Stomach (tissue), 4 donors: ENCODE data around the gene ZFHX3.

Experiments used
- CTCF ChIP-seq, 7 experiments: fragments of 450-650 bp in 4 of 7; fragments of 200-600 bp in 3 of 7; sonication (generic) in 3 of 7; IDR thresholded peaks; one replicate each; pipeline ENCODE4 v1.5.1; 2016 to 2019; ENCODE audit warnings: antibody characterized with exemption in 7 of 7, control low read depth in 2 of 7, mild to moderate bottlenecking in 1 of 7
- POLR2A ChIP-seq, 4 donors: fragments of 450-650 bp; IDR thresholded peaks; one replicate each; pipeline ENCODE4 v1.6.1; 2016; ENCODE audit warnings: antibody characterized with exemption in 4 of 4, control low read depth in 2 of 4, mild to moderate bottlenecking in 1 of 4, moderate library complexity in 1 of 4

GRCh38 chr16:72958522-72959076 is 89.3 kb downstream of the ZFHX3 start:
- TF ChIP-seq CTCF (IDR thresholded peaks at IDR 0.05) (no peak), POLR2A (IDR thresholded peaks at IDR 0.05) (no peak)
